ENCODE results near the gene SPATA20. TPM values are rescaled to one million over a fixed set of nuclear protein-coding genes. Genes with fewer than 3 reads are reported as not detected.

The SPATA20 gene
- total and polyA plus RNA-seq, 2 of the 4 experiments (the other 2 are of a cell fraction), result 17.0 to 35.0 TPM

DNA sequence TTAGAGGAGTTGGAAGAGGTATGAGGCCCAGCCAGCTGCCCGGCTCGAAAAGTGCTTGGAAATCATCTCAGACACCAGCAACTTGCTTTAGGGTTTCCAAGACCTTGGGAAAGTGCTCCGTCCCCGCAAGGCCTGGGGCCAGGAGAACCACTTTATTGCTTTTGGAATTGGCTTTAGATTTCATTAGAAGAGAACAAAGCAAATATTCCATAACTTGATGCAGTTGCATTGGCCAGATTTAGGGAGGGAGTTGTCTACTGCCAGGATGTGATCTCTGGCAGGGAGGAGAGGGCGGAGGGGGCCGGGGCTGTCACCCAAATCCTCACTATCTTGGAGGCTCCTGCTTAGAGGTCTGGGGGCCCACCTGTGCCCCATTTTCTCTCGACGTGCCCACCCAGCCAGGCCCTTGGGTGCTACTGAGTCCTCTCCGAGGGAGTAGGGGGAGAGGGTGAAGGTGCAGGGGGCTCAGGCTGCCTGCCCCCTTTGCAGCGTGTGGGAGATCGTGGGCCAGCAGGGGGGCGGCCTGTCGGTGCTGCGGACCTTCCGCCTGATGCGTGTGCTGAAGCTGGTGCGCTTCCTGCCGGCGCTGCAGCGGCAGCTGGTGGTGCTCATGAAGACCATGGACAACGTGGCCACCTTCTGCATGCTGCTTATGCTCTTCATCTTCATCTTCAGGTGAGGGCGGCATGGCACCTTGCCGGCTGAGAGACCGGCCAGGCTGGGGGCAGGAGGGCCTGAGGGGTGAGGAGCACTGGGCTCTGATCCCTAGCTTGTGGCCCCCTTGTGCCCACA, 44.2 kb downstream of the SPATA20 start:
- H3K14ac ChIP-seq (replicated peaks; ENCODE audit: low read depth, low read length), result no peak overlapping the region
- ChIA-PET POLR2A (ENCODE audit: unreplicated experiment) (no interaction called here), CTCF (no interaction called here)
- no peak overlapping the region for H4K8ac ChIP-seq (ENCODE audit: low read depth in 2 of 2, low read length in 2 of 2)
- no peak for DNase-seq
- no peak overlapping the region for H3K56ac ChIP-seq (ENCODE audit: extremely low read depth, insufficient read depth, low read length)
- H3K9ac ChIP-seq (ENCODE audit: low read depth, low read length), result no peak overlapping the region
- no peak overlapping the region for H2AK5ac ChIP-seq (ENCODE audit: low read depth, low read length)
- BruUV-seq (replicated peaks), result no TSS peak
- 77% methylated on average over 9 of the region's 24 CpGs; no CpG with 5 or more reads in 1 of the 2 experiments for WGBS, 2 experiments (ENCODE audit: extremely low coverage in 2 of 2, insufficient read length in 1 of 2)
- dilution Hi-C loops (cut with HindIII; ENCODE audit: low sequenced_read_pairs, unreplicated experiment) (no loop called here), in situ Hi-C loops (cut with MboI; ENCODE audit: low sequenced_read_pairs) (no loop called here), intact Hi-C loops (cut with micrococcal nuclease) (no loop called here)
- no peak overlapping the region for H3K4ac ChIP-seq (ENCODE audit: low read depth, low read length)
- 0 out of 2 replicates have a peak, but pooled peaks cover 5% of the 10 kb centered on the region for H3K9me1 ChIP-seq (ENCODE audit: insufficient read depth, low read length)
- no peak overlapping the region for H3K18ac ChIP-seq (ENCODE audit: low read depth, low read length)
- no peak overlapping the region for H2BK5ac ChIP-seq (ENCODE audit: low read depth, low read length, poor library complexity, severe bottlenecking)
- no peaks in the 10 kb centered on the region for H3K79me1 ChIP-seq (ENCODE audit: low read depth in 1 of 2, low read length in 2 of 2)
- no peaks in the 10 kb centered on the region for H3K9me3 ChIP-seq (ENCODE audit: control insufficient read depth, insufficient read depth, low read length)
- H2BK120ac ChIP-seq (ENCODE audit: low read depth, low read length), result no peak overlapping the region
- H3K23ac ChIP-seq (ENCODE audit: low read depth, low read length), result no peak overlapping the region
- ATAC-seq (ENCODE audit: low read depth), result no peak
- TF ChIP-seq MXI1 (IDR thresholded peaks at IDR 0.05; ENCODE audit: borderline replicate concordance, low read depth, low read length) (no peak), MAZ (IDR thresholded peaks at IDR 0.05; ENCODE audit: borderline replicate concordance, low read depth, low read length) (no peak), RCOR1 (IDR thresholded peaks at IDR 0.05; ENCODE audit: insufficient replicate concordance, low read length) (no peak), SMC3 (IDR thresholded peaks at IDR 0.05; ENCODE audit: low read depth, low read length) (no peak), RFX5 (IDR thresholded peaks at IDR 0.05; ENCODE audit: low read depth, low read length) (no peak), CHD1 (IDR thresholded peaks at IDR 0.05; ENCODE audit: low read depth, low read length) (no peak)
- TF ChIP-seq, protein P1, sequence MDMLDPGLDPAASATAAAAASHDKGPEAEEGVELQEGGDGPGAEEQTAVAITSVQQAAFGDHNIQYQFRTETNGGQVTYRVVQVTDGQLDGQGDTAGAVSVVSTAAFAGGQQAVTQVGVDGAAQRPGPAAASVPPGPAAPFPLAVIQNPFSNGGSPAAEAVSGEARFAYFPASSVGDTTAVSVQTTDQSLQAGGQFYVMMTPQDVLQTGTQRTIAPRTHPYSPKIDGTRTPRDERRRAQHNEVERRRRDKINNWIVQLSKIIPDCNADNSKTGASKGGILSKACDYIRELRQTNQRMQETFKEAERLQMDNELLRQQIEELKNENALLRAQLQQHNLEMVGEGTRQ (IDR thresholded peaks at IDR 0.05; ENCODE audit: low read depth, low read length), result no peak
- TF ChIP-seq, protein P2, sequence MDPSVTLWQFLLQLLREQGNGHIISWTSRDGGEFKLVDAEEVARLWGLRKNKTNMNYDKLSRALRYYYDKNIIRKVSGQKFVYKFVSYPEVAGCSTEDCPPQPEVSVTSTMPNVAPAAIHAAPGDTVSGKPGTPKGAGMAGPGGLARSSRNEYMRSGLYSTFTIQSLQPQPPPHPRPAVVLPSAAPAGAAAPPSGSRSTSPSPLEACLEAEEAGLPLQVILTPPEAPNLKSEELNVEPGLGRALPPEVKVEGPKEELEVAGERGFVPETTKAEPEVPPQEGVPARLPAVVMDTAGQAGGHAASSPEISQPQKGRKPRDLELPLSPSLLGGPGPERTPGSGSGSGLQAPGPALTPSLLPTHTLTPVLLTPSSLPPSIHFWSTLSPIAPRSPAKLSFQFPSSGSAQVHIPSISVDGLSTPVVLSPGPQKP (IDR thresholded peaks at IDR 0.05; ENCODE audit: borderline replicate concordance, low read depth, low read length), result no peak
- H3K4me1 ChIP-seq (ENCODE audit: control insufficient read depth, insufficient read depth, low read length), result peaks cover 2% of the 10 kb centered on the region; the same call in 1 of the 2 replicates
- H3K4me2 ChIP-seq (ENCODE audit: low read depth, low read length), result no peak overlapping the region
- no peak overlapping the region for H2AFZ ChIP-seq (replicated peaks; ENCODE audit: low read length, poor library complexity)
- peaks cover 38% of the 10 kb centered on the region for H3K27me3 ChIP-seq (ENCODE audit: control insufficient read depth, insufficient read depth, low read length)
- no peak overlapping the region for H2BK20ac ChIP-seq (ENCODE audit: low read depth, low read length)
- H2BK15ac ChIP-seq (ENCODE audit: low read depth, low read length), result no peak overlapping the region
- H4K5ac ChIP-seq (ENCODE audit: low read depth, low read length), result no peak overlapping the region
- H2AK9ac ChIP-seq (replicated peaks; ENCODE audit: low read depth, low read length, poor library complexity), result no peak overlapping the region
- H4K91ac ChIP-seq (ENCODE audit: insufficient read depth, low read depth, low read length), result no peak overlapping the region
- no peak overlapping the region for H3K4me3 ChIP-seq (ENCODE audit: insufficient read depth, low read depth, low read length)
- no peaks in the 10 kb centered on the region for H3K36me3 ChIP-seq (ENCODE audit: control insufficient read depth, insufficient read depth, low read length)
- no peaks in the 10 kb centered on the region for H4K20me1 ChIP-seq (ENCODE audit: insufficient read depth, low read length)
- no peak overlapping the region for H3K27ac ChIP-seq (ENCODE audit: insufficient read depth, low read length)
